HepG2 (cell line): ENCODE measurements around the gene CKAP5. TPM values are rescaled to one million over a fixed set of nuclear protein-coding genes. Genes with fewer than 3 reads are reported as not detected.

Experiments used
- ARID5B ChIP-seq: IDR thresholded peaks from 2 replicates; pipeline ENCODE4 v1.4.0; 2020; ENCODE audit warnings: mild to moderate bottlenecking, missing genetic modification reagents
- CEBPG ChIP-seq: IDR thresholded peaks from 2 replicates; pipeline ENCODE4 v1.6.1; 2016
- MAFG ChIP-seq: sonication (generic); formaldehyde crosslinking; IDR thresholded peaks from 2 replicates; pipeline ENCODE4 v1.5.1; 2020; ENCODE audit warnings: mild to moderate bottlenecking, missing genetic modification reagents
- SP1 ChIP-seq, 2 experiments: fragments of 450-650 bp in 1 of 2; sonication (generic) in 1 of 2; formaldehyde crosslinking in 1 of 2; IDR thresholded peaks; 2 replicates each; pipeline versions ENCODE4 v1.4.0 to v1.6.1; 2016 to 2020; ENCODE audit warnings: missing genetic modification reagents in 1 of 2
- TFDP2 ChIP-seq: sonication (generic); formaldehyde crosslinking; IDR thresholded peaks from 2 replicates; pipeline ENCODE4 v1.4.0; 2020; ENCODE audit warnings: missing genetic modification reagents
- TGIF2 ChIP-seq: IDR thresholded peaks from 2 replicates; pipeline ENCODE4 v1.6.1; 2016; ENCODE audit warnings: control low read depth, missing compliant biosample characterization
- XBP1 ChIP-seq: sonication (generic); formaldehyde crosslinking; IDR thresholded peaks from 2 replicates; pipeline ENCODE4 v1.5.0; 2020; ENCODE audit warnings: missing genetic modification reagents
- ZNF317 ChIP-seq: sonication (generic); formaldehyde crosslinking; IDR thresholded peaks from 2 replicates; pipeline ENCODE4 v1.5.0; 2020; ENCODE audit warnings: mild to moderate bottlenecking, missing genetic modification reagents
- ZNF343 ChIP-seq: sonication (generic); formaldehyde crosslinking; IDR thresholded peaks from 2 replicates; pipeline ENCODE4 v1.4.0; 2020; ENCODE audit warnings: mild to moderate bottlenecking, missing genetic modification reagents
- ZNF432 ChIP-seq: sonication (generic); formaldehyde crosslinking; IDR thresholded peaks from 2 replicates; pipeline ENCODE4 v1.5.0; 2020; ENCODE audit warnings: missing genetic modification reagents, mild to moderate bottlenecking, borderline replicate concordance
- ZNF710 ChIP-seq: sonication (generic); formaldehyde crosslinking; IDR thresholded peaks from 2 replicates; pipeline ENCODE4 v1.5.0; 2020; ENCODE audit warnings: mild to moderate bottlenecking, missing genetic modification reagents, borderline replicate concordance
- polyA plus RNA-seq, 8 experiments: library from polyadenylated mRNA; depleted of rRNA in 3 of 8; stranded (reverse) in 7 of 8; unstranded in 1 of 8; fragments of >200 nt; fragmentation: Illumina TruSeq in 4 of 8; extraction: Trizol in 4 of 8; gene quantifications; 2 replicates each; pipeline versions ENCODE4 v1.2.1 to v1.2.3, GENCODE V29; 2011 to 2016; ENCODE audit warnings: low read depth in 4 of 8, missing spikeins in 1 of 8, mixed read lengths in 1 of 8; ENCODE audit not compliant: insufficient read depth in 1 of 8
- total RNA-seq, 5 experiments: library from RNA; depleted of rRNA; stranded (reverse); fragments of >200 nt; fragmentation: Illumina TruSeq; extraction: Trizol; gene quantifications; 2 replicates each; pipeline ENCODE4 v1.2.3, GENCODE V29; 2016; ENCODE audit warnings: low read depth in 1 of 5
- TF ChIP-seq, protein P1 (sequence below): sonication (generic); formaldehyde crosslinking; IDR thresholded peaks from 2 replicates; pipeline ENCODE4 v1.4.0; 2020; ENCODE audit warnings: missing genetic modification reagents, mild to moderate bottlenecking, borderline replicate concordance
- TF ChIP-seq, protein P2 (sequence below): sonication (generic); formaldehyde crosslinking; IDR thresholded peaks from 2 replicates; pipeline ENCODE4 v1.4.0; 2020; ENCODE audit warnings: missing genetic modification reagents, borderline replicate concordance

The CKAP5 gene
- total and polyA plus RNA-seq, 2 of the 13 experiments (the other 11 are each of a cell fraction or from before 2014, with no cell fraction given) = 79.2 to 103 TPM

DNA sequence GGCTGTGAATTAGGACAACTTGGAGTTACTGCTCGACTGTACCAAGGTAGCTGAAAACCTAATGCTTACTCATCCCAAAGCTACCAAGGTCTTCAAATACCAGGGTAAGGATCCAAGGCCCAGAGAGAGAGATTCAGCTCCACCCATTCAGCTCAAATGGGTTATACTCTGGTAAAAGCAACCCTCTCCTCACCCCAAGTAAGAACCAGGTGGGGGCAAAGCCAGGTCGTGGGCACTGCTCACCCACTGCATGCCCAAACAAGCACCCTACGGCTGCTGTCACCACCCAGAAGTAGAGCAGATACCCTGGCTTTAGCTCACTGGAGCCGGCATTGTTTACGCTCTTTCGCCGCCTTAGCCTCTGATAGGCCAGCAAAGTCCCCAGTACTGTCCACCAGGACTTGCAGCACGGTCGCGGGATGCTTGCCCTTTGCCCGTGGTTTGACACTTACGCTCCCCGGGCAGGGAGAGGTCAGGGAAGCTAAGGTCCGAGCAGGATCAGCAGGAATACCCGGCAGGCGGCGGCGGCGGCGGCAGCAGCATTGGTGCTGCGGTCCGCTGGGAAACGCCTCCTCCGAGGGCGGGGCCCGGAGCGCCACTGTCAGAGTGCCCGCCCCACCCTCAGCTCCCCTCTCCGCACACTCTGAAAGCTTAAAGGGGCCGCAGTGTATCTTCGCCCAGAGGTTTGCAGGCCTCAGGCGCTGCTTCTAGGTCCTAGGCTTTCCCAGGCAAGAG lies 19.6 kb downstream of the CKAP5 start (continued):
- TF ChIP-seq, protein P1, sequence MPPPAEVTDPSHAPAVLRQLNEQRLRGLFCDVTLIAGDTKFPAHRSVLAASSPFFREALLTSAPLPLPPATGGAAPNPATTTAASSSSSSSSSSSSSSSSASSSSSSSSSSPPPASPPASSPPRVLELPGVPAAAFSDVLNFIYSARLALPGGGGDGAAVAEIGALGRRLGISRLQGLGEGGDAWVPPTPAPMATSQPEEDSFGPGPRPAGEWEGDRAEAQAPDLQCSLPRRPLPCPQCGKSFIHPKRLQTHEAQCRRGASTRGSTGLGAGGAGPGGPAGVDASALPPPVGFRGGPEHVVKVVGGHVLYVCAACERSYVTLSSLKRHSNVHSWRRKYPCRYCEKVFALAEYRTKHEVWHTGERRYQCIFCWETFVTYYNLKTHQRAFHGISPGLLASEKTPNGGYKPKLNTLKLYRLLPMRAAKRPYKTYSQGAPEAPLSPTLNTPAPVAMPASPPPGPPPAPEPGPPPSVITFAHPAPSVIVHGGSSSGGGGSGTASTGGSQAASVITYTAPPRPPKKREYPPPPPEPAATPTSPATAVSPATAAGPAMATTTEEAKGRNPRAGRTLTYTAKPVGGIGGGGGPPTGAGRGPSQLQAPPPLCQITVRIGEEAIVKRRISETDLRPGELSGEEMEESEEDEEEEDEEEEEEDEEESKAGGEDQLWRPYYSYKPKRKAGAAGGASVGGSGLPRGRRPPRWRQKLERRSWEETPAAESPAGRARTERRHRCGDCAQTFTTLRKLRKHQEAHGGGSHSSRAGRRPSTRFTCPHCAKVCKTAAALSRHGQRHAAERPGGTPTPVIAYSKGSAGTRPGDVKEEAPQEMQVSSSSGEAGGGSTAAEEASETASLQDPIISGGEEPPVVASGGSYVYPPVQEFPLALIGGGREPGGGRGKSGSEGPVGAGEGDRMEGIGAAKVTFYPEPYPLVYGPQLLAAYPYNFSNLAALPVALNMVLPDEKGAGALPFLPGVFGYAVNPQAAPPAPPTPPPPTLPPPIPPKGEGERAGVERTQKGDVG (CRISPR knock-in tag) = no peak
- TF ChIP-seq SP1 (IDR thresholded peaks at IDR 0.05) (no peak), SP1 (CRISPR knock-in tag; IDR thresholded peaks at IDR 0.05) (peak; percentile 70), TFDP2 (peak; percentile 54; the same call in 1 of the 2 replicates), ZNF432 (CRISPR knock-in tag) (no peak), TGIF2 (peak; percentile 60), ZNF710 (CRISPR knock-in tag) (peak; percentile 62; the same call in 1 of the 2 replicates), CEBPG (CRISPR knock-in tag) (peak; percentile 5; the same call in 1 of the 2 replicates), XBP1 (CRISPR knock-in tag) (no peak), ZNF343 (CRISPR knock-in tag) (no peak), ZNF317 (CRISPR knock-in tag) (peak; percentile 81), MAFG (no peak), ARID5B (CRISPR knock-in tag) (peak; percentile 79)
- TF ChIP-seq, protein P2, sequence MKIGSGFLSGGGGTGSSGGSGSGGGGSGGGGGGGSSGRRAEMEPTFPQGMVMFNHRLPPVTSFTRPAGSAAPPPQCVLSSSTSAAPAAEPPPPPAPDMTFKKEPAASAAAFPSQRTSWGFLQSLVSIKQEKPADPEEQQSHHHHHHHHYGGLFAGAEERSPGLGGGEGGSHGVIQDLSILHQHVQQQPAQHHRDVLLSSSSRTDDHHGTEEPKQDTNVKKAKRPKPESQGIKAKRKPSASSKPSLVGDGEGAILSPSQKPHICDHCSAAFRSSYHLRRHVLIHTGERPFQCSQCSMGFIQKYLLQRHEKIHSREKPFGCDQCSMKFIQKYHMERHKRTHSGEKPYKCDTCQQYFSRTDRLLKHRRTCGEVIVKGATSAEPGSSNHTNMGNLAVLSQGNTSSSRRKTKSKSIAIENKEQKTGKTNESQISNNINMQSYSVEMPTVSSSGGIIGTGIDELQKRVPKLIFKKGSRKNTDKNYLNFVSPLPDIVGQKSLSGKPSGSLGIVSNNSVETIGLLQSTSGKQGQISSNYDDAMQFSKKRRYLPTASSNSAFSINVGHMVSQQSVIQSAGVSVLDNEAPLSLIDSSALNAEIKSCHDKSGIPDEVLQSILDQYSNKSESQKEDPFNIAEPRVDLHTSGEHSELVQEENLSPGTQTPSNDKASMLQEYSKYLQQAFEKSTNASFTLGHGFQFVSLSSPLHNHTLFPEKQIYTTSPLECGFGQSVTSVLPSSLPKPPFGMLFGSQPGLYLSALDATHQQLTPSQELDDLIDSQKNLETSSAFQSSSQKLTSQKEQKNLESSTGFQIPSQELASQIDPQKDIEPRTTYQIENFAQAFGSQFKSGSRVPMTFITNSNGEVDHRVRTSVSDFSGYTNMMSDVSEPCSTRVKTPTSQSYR = no peak
